Measurements from ENCODE around the gene RBM20. TPM values are rescaled to one million over a fixed set of nuclear protein-coding genes. Genes with fewer than 3 reads are reported as not detected.

Gene RBM20
- total and polyA plus RNA-seq, 7 experiments from 2014 or later = 0.16 to 1.7 (median 0.37) TPM; not detected in 1

Other genes starting within 250 kb of the RBM20 start
- 10 to 100 TPM in 3 of 5 experiments, under 1 TPM in 2; 0.38 to 57.2 (median 35.7) TPM for gene DUSP5, start 146.4 kb upstream of the RBM20 start, total RNA-seq
- under 1 TPM; 0.17 to 0.23 TPM for gene DUSP5, start 146.4 kb upstream of the RBM20 start, polyA plus RNA-seq
- gene SMC3, start 76.6 kb upstream of the RBM20 start, total RNA-seq = 10 to 100 TPM; 29.8 to 69.8 (median 48.5) TPM
- 10 to 100 TPM; 64.8 to 88.2 TPM for gene SMC3, start 76.6 kb upstream of the RBM20 start, polyA plus RNA-seq
- 100 to 1,000 TPM in 4 of 5 experiments, 10 to 100 TPM in 1; 93.7 to 283 (median 223) TPM for gene PDCD4, start 227.6 kb downstream of the RBM20 start, total RNA-seq
- 100 to 1,000 TPM; 253 to 295 TPM for gene PDCD4, start 227.6 kb downstream of the RBM20 start, polyA plus RNA-seq